HAP-1 (cell line): Measurements from ENCODE around the gene FBXO40.

Experiments
- DNase-seq, 2 experiments: peaks; one replicate each; pipeline ENCODE4 v3.0.0-alpha.2; 2016 to 2020; ENCODE audit warnings: low spot score in 2 of 2
- H3K27me3 ChIP-seq: fragments of 250-450 bp; sonication (Bioruptor Pico); 2 replicates; pipeline ENCODE4 v1.5.1; 2020; ENCODE audit warnings: low read depth, mild to moderate bottlenecking, moderate library complexity
- H3K36me3 ChIP-seq: fragments of 250-450 bp; sonication (Bioruptor Pico); replicated peaks from 2 replicates; pipeline ENCODE4 v1.5.1; 2020; ENCODE audit warnings: mild to moderate bottlenecking
- H3K4me1 ChIP-seq: fragments of 250-450 bp; sonication (Bioruptor Pico); 2 replicates; pipeline ENCODE4 v1.5.1; 2020; ENCODE audit warnings: mild to moderate bottlenecking
- H3K4me3 ChIP-seq: fragments of 250-450 bp; sonication (Bioruptor Pico); 2 replicates; pipeline ENCODE4 v1.5.1; 2020; ENCODE audit warnings: mild to moderate bottlenecking, moderate library complexity
- H3K9me3 ChIP-seq: fragments of 250-450 bp; sonication (Bioruptor Pico); 2 replicates; pipeline ENCODE4 v1.5.1; 2020; ENCODE audit warnings: mild to moderate bottlenecking, moderate library complexity
- in situ Hi-C: fragments of 300-500 bp; cut with MboI; formaldehyde crosslinking; loops from 3 replicates; pipeline ENCODE4 v1.14.3; 2020; ENCODE audit warnings: low sequenced_read_pairs, inconsistent platforms, mixed read lengths

The FBXO40 gene, protein sequence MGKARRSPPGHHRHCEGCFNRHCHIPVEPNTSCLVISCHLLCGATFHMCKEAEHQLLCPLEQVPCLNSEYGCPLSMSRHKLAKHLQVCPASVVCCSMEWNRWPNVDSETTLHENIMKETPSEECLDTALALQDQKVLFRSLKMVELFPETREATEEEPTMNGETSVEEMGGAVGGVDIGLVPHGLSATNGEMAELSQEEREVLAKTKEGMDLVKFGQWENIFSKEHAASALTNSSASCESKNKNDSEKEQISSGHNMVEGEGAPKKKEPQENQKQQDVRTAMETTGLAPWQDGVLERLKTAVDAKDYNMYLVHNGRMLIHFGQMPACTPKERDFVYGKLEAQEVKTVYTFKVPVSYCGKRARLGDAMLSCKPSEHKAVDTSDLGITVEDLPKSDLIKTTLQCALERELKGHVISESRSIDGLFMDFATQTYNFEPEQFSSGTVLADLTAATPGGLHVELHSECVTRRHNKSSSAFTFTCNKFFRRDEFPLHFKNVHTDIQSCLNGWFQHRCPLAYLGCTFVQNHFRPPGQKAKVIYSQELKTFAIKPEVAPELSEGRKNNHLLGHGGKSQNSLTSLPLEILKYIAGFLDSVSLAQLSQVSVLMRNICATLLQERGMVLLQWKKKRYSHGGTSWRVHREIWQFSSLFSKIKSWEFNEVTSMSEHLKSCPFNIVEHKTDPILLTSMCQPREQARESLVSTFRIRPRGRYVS

DNA sequence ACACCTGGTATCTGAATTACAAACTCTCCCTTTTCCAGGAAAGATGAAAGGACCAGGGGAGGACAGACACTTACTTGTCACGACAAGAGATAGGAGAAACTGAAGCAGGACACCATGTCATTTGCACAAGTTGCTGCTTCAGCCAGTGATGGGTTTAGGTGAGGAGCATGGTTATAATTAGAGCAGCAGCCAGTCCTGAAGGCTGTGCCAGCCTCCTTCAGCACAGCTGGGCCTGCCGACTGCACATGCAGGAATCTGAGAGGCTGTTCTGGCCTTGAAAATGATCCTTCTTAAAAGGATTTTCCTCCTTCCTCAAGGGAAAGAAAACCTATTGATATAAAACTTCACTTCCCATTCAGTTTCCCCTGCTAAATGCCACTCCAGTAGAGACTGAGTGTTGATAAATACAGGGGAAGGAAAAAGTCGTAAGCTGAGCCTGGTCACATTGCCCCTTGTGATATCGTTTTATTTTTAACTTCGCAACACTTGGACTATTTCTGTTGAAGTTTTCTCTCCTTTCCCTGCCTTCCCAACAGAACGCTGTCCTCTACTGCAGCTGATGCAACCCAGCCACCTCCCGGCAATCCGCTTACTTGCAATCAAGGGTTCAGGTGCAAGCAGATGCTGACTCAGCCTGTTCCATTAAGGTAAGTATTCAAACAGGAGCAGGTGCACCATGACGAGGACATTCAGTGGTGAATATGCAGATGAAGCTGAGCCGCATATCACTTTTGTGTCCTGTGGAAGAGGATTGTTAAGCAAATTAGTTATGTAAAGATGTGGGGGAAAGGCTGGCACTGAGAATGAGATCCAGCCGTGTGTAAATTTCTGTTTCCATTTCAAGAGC is at the start of gene FBXO40:
TSS of gene FBXO40 (plus strand) at position 524 of the 847 bp plus-strand sequence. CDS start 27,197 bp downstream, outside the sequence.
- no peak within 1 kb of the TSS for H3K4me3 ChIP-seq
- DNase-seq, result peak; percentile 64 to 66

DNA sequence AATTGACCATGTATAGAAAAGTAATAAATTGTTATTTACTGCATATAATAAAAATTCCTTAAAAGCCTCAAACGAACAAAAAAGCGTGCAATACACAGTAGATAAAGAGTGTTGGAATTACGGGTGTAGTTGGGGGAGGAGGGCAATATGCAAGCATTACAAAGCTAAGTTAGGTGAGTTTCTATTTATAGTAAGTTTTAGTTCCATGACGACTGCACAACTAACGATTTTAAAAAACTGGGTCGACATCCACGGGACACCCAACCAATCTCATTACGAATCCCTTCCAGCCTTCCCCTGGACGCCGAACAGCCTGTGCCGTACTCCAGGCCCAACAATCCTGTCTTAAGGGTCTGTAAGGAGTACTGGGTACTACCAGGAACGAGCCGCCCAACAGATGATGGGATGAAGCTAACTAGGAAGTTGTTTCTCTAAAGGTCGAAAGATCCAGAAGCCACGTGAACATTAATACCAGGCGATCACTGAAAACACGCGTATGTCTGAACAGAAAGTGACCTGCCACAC is 48.1 kb upstream of the FBXO40 start:
- in situ Hi-C loops, result no loop called here
- H3K4me3 ChIP-seq, result peak overlapping the region; percentile 78
- no peaks in the 10 kb centered on the region for H3K27me3 ChIP-seq
- H3K36me3 ChIP-seq, result peaks cover 33% of the 10 kb centered on the region
- H3K9me3 ChIP-seq, result no peaks in the 10 kb centered on the region
- peak in 1 of 2 experiments; percentile 21 for DNase-seq
- peaks cover 6% of the 10 kb centered on the region; the same call in 1 of the 2 replicates for H3K4me1 ChIP-seq

More for the DNA sequence above, at the start of gene FBXO40:
- in situ Hi-C loops, result no loop called here
- no peaks in the 10 kb centered on the region for H3K36me3 ChIP-seq
- H3K27me3 ChIP-seq, result no peaks in the 10 kb centered on the region
- peaks cover 13% of the 10 kb centered on the region for H3K4me1 ChIP-seq
- no peaks in the 10 kb centered on the region for H3K9me3 ChIP-seq

DNA sequence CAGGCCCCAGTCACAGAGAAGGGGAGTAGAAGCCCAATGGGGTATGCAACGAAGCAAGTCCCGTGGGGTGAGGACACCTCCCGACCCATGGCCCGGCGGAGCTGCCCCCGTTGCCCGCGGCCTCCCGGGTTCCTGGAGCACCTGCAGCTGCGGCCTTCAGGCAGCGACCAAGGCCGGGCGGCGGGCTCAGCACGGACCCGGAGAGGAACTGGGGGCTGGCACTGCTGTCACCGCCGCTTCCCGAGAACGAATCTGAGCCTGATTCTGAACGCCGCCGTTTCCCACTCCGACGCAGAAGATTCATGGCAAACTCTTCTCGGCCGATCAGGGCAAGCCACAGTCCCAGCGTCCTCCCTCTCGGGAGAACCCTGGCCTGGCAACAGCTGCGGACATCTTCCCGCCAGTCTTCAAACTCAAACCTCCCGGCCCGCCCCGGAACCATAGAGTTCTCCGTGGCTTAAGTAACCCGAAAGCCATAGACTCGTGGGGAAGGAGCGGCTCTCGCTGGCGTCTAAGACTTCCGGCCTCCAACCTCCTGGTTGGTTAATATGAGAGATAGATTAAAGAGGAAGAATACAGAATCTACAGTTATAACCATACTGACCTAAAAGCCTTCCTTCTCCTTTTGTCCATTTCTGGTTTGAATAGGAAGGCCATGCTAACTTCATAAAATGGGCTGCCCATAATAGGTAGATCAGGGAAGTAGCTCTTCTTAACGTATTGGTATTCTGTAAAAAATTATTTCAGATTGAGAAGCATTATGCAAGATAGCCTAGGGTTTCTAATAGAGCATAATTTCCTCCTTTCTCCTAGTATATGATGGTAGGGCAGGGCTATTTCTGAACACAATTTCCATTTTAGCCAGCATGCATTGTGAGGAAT is 47.4 kb upstream of the FBXO40 start, which contains the start of gene POLQ:
TSS of gene POLQ (minus strand) at position 415 of the 882 bp plus-strand sequence. CDS start at position 304, 111 bp downstream.
- no peaks in the 10 kb centered on the region for H3K27me3 ChIP-seq
- DNase-seq, result peak; percentile 86 to 93
- in situ Hi-C loops, result no loop called here

DNA sequence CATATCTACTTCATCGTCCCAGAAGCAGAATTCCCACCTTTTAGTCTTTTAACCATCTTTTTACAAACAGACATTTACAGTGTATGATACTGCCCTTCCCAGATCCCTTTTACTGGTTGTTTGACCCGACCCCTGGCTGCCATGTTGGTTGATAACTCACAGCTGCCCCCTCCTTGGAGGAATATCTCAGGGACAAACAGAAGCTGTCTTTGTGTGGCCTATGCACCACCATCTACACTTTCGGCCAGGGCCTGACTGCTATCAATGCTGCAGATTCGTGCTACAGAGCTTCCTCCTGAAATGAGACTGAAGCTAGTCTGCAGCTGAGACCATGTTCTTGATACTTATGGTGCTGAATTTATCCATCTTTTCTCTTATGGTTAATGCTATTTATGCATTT is 40.8 kb upstream of the FBXO40 start:
- in situ Hi-C loops, result loop anchor here (25.0 kb wide), 1 partner anchor 710 kb away; no protein-coding TSS in a partner anchor
- Histone ChIP-seq H3K36me3 (no peaks in the 10 kb centered on the region), H3K9me3 (no peaks in the 10 kb centered on the region; the same call in 1 of the 2 replicates), H3K27me3 (no peaks in the 10 kb centered on the region), H3K4me3 (no peak overlapping the region), H3K4me1 (no peaks in the 10 kb centered on the region; the same call in 1 of the 2 replicates)
- DNase-seq, result no peak

More for the DNA sequence above, 47.4 kb upstream of the FBXO40 start, which contains the start of gene POLQ:
- H3K9me3 ChIP-seq, result no peaks in the 10 kb centered on the region
- H3K36me3 ChIP-seq, result peaks cover 28% of the 10 kb centered on the region
- peak within 1 kb of the TSS; percentile 78 for H3K4me3 ChIP-seq
- H3K4me1 ChIP-seq, result peaks cover 6% of the 10 kb centered on the region

DNA sequence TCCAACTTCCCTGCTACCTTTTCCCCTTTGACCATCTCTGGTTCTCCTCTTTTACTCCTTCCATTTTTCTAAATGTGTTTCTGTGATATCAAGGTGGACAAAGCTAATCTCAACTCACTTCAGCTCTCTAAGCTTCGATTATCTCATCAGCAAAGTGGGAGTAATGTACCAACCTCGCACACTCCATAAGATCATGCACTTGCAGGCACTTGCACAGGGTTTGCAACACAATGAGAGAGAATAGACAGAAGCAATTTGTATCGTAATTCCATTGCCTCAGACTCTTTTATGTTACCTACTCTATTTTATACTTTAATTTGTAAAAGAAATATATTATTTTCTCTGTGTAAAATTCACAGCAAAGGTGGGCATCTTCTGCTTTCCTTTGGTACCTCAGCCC is 40.4 kb upstream of the FBXO40 start:
- DNase-seq, result no peak
- no peaks in the 10 kb centered on the region for H3K36me3 ChIP-seq
- H3K9me3 ChIP-seq, result no peaks in the 10 kb centered on the region; the same call in 1 of the 2 replicates
- no peak overlapping the region for H3K4me3 ChIP-seq
- in situ Hi-C loops, result loop anchor here (25.0 kb wide), 1 partner anchor 710 kb away; no protein-coding TSS in a partner anchor
- H3K4me1 ChIP-seq, result no peaks in the 10 kb centered on the region; the same call in 1 of the 2 replicates
- no peaks in the 10 kb centered on the region for H3K27me3 ChIP-seq

DNA sequence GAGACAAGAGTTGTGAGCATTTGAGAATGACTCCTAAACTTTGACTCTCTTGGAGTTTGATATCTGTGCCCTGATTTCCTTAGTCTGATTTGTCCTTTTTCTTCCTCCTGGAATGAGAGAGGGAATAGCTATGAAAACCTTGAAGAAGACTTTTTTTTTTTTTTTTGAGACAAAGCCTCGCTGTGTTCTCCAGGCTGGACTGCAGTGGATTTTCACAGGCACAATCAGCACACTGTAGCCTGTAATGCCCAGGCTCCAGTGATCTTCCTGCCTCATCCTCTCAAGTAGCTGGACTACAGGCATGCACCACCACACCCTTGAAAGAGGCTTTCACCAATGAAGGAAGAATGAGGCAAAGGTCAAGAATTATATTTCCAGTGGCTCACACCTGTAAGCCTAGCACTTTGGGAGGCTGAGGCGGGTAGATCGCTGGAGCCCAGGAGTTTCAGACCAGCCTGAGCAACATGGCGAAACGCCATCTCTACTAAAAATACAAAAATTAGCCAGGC is 35.7 kb upstream of the FBXO40 start:
- Histone ChIP-seq H3K36me3 (no peaks in the 10 kb centered on the region), H3K9me3 (no peaks in the 10 kb centered on the region; the same call in 1 of the 2 replicates), H3K27me3 (no peaks in the 10 kb centered on the region), H3K4me3 (no peak overlapping the region), H3K4me1 (no peaks in the 10 kb centered on the region)
- in situ Hi-C loops, result loop anchor here (25.0 kb wide), 1 partner anchor 705 kb away; no protein-coding TSS in a partner anchor
- DNase-seq, result no peak

DNA sequence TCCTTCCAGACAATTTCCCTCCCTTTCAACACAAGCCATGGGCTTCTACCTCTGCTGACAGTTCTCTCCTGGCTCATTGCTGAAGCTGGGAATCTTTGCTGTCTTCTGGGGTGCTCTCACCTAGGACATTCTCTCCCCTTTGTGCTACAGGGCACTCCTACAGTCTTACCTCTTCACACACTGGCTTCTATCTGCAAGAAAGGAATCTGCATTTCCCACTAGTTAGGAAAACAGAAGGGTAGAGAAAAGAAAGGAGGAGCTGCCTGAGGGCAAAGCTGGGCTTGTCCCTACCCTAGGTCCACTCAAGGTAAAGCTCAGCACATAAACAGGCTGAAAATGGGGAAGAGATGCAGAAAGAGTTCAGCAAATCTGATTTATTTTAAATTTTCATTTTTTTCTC is 31.0 kb upstream of the FBXO40 start:
- in situ Hi-C loops, result loop anchor here (25.0 kb wide), 1 partner anchor 700 kb away; no protein-coding TSS in a partner anchor
- DNase-seq, result no peak
- no peaks in the 10 kb centered on the region for H3K36me3 ChIP-seq
- no peaks in the 10 kb centered on the region for H3K9me3 ChIP-seq
- H3K4me3 ChIP-seq, result no peak overlapping the region
- H3K4me1 ChIP-seq, result no peaks in the 10 kb centered on the region
- H3K27me3 ChIP-seq, result no peaks in the 10 kb centered on the region

DNA sequence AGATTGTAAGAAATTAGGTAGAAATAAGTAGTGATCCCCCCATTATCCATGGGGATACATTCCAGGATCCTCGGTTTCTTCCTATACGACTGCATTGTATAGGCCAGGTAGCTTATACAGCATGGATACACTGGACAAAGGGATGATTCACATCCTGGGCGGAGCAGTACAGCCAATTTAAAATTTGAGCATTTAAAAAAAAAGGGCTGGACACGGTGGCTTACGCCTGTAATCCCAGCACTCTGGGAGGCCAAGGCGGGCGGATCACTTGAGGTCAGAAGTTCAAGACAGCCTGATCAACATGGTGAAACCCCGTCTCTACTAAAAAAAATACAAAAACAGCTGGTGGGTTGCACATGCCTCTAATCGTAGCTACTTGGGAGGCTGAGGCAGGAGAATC is 26.4 kb upstream of the FBXO40 start:
- in situ Hi-C loops, result loop anchor here (25.0 kb wide), 1 partner anchor 696 kb away; no protein-coding TSS in a partner anchor
- no peak for DNase-seq
- Histone ChIP-seq H3K4me3 (no peak overlapping the region), H3K9me3 (no peaks in the 10 kb centered on the region), H3K36me3 (no peaks in the 10 kb centered on the region), H3K27me3 (no peaks in the 10 kb centered on the region), H3K4me1 (no peaks in the 10 kb centered on the region)

DNA sequence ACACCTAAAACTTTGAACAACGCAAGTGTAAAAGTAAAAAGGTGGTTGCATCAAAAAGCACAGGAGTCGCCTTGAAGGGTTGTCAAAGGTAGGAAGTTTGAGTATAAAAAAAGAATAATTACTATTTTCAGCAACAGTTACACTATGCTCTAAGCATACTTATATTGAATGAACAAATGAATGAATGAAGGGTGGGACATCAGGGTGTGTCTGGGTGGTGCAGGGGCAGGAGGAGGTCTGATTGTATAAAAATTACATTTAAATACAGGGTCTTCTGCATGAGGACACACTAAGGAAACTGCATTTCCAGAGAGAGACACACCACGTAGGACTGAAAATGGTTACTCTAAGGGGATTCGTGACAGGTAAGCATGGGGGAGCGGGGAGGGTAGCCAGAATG is 25.5 kb upstream of the FBXO40 start, which contains the start of gene ARGFX:
TSS of gene ARGFX (plus strand) at position 301 of the 400 bp plus-strand sequence. CDS start 2,765 bp downstream, outside the sequence.
- in situ Hi-C loops, result loop anchor here (25.0 kb wide), 1 partner anchor 695 kb away; no protein-coding TSS in a partner anchor
- H3K4me1 ChIP-seq, result no peaks in the 10 kb centered on the region
- no peaks in the 10 kb centered on the region for H3K27me3 ChIP-seq
- H3K36me3 ChIP-seq, result no peaks in the 10 kb centered on the region
- DNase-seq, result no peak
- no peak within 1 kb of the TSS for H3K4me3 ChIP-seq
- no peaks in the 10 kb centered on the region for H3K9me3 ChIP-seq

DNA sequence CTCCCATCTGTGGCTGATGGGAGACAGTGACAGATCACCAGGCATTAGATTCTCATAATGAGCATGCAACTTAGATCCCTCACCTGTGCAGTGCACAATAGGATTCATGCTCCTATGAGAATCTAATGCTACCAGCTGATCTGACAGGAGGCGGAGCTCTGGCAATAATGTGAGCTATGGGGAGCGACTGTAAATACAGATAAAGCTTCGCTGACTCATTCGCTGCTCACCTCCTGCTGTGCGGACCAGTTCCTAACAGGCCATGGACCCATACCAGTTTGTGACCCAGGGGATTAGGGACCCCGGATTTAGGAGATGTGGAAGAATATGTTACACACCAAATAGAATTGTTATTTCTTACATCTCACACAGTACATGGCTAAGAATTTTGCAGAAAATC is 18.7 kb upstream of the FBXO40 start:
- no peaks in the 10 kb centered on the region for H3K9me3 ChIP-seq
- H3K4me3 ChIP-seq, result no peak overlapping the region
- H3K4me1 ChIP-seq, result no peaks in the 10 kb centered on the region
- H3K36me3 ChIP-seq, result no peaks in the 10 kb centered on the region
- H3K27me3 ChIP-seq, result no peaks in the 10 kb centered on the region
- DNase-seq, result no peak
- in situ Hi-C loops, result loop anchor here (25.0 kb wide), 1 partner anchor 688 kb away; no protein-coding TSS in a partner anchor

DNA sequence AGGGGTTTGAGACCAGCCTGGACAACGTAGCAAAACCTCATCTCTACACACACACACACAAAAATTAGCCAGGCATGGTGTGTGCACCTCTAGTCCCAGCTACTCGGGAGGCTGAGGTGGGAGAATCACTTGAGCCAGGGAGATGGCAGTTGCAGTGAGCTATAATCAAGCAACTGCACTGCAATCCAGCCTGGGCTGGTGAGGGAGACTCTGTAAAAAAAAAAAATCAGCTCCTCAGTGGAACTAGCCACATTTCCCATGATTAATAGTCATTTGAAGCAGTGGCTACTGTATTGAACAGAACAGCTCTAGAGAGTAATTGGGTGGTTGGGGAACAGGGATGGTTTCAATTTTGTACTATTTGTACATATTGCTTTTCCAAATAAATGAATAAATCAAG is 11.5 kb upstream of the FBXO40 start:
- H3K9me3 ChIP-seq, result no peaks in the 10 kb centered on the region
- H3K27me3 ChIP-seq, result no peaks in the 10 kb centered on the region
- no peaks in the 10 kb centered on the region for H3K4me1 ChIP-seq
- H3K4me3 ChIP-seq, result no peak overlapping the region
- DNase-seq, result no peak
- H3K36me3 ChIP-seq, result no peaks in the 10 kb centered on the region
- in situ Hi-C loops, result no loop called here

DNA sequence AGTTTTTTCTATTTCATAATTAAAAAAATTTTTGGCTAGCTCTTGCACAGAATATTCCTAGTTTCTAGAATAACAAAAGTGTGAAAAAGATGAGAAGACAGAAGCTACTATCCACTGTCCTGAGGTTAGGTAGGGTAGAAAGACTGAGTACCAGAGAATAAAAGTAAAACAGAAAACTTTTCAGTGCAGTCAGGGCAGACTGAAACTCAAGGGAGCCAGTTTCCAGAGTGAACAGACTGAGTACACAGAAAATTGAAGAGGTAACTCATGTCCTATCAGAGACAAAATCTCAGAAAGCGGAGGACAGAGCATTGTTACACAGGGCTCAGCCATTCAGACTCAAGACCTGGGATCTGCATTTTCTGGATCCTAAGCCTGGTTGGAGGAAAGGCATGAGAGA is 8.8 kb upstream of the FBXO40 start:
- Histone ChIP-seq H3K27me3 (no peaks in the 10 kb centered on the region), H3K36me3 (no peaks in the 10 kb centered on the region), H3K9me3 (no peaks in the 10 kb centered on the region), H3K4me3 (no peak overlapping the region), H3K4me1 (no peaks in the 10 kb centered on the region)
- in situ Hi-C loops, result no loop called here
- DNase-seq, result no peak
